Left hindlimb (tissue), 1 donor: ENCODE data around the gene MSI2.

Experiments used
- DNase-seq: peaks from one replicate; pipeline ENCODE4 v3.0.0-alpha.2; 2018

The MSI2 gene

GRCh38 chr17:57654040-57654775, 397.9 kb downstream of the MSI2 start:
- DNase-seq: no peak

DNA sequence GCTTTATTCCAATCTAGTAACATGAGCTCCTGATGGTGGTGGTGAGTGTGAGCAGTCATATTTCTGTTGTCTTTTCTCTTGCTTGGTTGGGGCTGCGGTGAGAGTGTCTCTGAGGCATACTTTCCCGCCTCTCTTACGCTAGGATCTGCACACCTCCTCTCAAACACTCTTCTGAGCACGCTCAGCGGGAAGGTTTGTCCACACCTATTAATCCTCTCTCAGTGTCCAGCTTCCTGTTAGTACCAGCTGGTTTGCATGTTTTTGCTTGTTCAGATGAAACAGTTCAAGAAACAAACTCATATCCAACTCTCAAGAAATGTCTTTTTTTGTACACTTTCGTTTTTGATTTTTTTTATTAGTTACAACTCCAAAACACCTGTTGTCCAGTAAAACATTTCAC, 399.2 kb downstream of the MSI2 start:
- DNase-seq: no peak

- no peak for DNase-seq
These were observed 400.9 kb downstream of the MSI2 start for GRCh38 chr17:57657211-57657610.

GRCh38 chr17:57662041-57662440, 405.7 kb downstream of the MSI2 start:
- DNase-seq: no peak

GRCh38 chr17:57662644-57663308, 406.5 kb downstream of the MSI2 start:
- DNase-seq: peak; percentile 97

GRCh38 chr17:57663326-57664070, 407.2 kb downstream of the MSI2 start:
- DNase-seq: no peak

- no peak for DNase-seq
These were observed 408.8 kb downstream of the MSI2 start for GRCh38 chr17:57665128-57665527.

- no peak for DNase-seq
These were observed 409.4 kb downstream of the MSI2 start for GRCh38 chr17:57665696-57666095.

DNA sequence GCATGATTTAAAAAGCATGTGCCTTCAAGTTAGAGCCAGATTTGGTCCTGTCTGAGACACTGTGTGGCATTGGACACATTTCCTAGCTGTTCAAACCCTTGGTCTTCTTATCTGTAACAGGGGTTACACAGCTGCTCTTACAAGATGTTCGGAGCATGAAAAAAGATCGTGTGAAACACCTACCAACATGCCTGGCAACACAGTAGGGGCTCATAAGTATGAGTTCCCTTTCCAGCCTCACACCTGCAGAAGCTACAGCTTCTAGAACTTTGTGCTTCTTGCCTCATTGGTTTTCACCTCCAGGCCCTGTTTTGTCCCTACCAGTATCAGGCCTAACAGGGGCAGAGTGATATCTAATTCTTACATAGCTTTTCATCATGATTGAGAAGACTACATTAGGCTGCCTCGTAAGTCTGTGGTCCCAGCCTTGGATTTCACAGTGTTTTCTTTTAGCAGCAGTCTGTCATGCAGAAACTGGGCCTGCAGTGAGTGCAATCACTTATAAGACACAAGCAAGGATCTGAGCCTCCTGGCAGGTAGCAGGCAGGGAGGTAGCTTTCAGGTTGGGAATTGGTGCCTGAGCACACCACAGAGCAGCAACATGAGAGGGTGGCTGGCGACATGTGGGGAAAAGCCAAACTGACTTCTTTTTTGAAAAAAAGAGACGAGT, 410.0 kb downstream of the MSI2 start:
- DNase-seq: no peak

- no peak for DNase-seq
These were observed 410.6 kb downstream of the MSI2 start for GRCh38 chr17:57666946-57667345.

DNA sequence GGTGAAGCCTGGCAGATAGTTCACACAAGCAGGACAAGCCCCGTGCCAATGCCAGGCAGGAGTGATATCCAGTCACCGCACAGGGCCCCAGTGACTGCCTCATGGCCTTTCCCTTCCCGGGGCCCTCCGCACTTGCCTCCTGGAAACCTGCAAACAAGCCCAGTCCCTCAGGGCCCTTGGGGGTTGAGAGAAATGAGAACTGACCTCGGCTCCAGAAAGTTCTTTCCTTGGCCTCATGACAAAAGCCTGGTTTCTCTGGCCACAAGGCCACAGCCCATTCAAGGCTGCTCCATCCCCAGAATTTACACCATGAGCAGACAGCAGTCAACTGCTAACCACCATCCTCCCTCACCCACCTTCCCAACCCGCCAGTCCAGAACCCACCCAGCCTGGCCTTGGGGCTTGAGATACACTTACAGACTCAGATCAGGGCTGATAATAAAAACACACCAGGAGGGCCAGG, 411.2 kb downstream of the MSI2 start:
- no peak for DNase-seq

- DNase-seq: no peak
These were observed 412.0 kb downstream of the MSI2 start for GRCh38 chr17:57668332-57668731.

DNA sequence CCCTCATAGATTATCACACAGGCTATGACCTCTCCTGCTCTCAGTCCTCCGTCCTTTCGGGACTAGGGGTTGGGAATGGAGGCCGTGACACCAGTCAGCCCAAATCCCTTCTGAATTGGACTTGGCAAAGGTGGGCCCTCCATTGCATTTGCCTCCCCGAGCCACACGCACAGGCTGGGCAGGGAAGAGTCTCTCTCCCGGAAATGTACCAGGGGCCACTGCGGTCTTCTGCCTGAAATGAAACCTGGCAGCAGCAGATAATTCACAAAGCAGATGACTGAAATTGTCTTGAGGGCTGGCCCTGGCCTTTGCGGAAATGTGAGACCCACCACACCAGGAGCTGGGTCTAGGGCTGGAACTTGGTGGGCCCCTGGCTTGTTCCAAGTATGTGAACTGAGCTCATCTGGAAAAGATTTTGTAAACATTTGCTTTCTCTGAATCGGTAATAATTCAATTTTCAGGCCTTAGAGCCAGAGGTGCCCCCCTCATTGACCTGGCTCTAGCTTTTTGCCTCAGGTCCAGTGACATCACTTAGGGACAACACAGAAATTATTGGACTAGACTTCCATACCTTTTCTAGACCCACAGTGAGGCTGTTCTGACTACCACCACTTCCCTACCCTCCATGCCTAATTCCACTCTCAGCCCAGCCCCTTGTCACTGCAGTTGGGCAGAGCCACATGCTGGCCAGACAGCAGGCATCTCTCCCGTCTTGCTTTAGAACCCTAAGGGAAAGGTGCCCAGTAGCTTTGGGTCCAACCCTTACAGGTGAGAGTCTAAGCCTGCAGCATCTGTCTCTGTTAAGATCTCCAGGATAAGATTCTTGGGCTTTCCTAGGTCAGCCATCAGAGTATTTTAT, 413.6 kb downstream of the MSI2 start:
- DNase-seq: no peak

DNA sequence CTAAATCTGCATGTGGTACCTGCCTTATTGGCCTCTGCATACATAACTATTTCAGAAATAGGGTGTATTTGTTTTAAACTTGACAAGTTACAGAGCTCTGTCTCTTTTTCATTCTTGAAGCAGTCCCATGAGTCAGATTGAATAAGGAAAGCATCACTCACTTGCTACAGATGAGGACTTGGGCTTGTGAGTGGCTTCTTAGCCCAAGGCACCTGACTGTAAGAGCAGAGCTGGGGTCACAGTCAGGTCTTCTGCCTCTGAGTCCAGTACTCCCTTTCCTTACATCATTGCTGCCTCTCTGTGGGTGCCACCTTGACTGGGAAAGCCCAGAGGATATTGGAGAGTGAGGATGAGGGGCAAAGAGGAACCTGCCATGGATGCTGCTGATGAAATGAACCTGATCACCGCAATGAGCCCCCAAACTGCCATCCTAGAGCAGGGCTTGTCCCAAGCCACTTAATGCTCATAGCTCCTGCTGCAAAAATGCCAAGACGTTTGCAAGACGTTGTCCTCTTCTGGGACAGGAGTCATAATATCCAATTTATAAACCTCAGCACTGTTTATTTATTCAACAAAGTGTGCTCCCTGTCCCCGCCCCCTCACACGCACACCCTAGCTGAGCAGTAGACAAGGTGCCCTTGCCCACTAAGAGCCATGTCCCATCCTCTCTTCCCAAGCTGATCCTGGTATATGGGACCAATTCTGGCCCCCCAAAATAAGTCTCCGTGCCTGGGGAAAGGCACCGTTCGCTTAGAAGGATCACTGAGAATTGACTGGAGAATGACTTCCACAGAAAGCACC, 414.6 kb downstream of the MSI2 start:
- no peak for DNase-seq

GRCh38 chr17:57671667-57672632, 415.6 kb downstream of the MSI2 start:
- peak; percentile 76 for DNase-seq

DNA sequence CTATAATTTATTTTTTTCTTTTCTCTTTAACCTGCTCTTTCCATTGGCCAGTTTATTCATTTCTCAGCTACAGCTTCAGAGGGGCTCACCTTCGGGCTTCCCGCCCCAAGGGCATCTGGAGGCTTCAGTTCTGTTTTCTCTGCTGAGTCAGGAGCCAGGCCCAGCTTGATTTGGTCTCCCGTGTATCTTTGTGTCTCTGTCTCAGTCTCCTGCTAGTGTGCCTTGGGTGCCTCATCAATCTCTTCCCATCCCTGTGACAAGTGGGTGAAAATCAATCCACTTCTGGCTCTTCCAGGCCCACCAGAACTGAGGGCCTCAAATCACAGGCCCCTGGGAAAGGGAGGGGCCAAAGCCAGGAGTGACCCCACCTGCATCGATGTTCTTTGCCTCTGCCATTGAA, 416.6 kb downstream of the MSI2 start:
- no peak for DNase-seq

GRCh38 chr17:57674894-57675293, 418.6 kb downstream of the MSI2 start:
- no peak for DNase-seq

DNA sequence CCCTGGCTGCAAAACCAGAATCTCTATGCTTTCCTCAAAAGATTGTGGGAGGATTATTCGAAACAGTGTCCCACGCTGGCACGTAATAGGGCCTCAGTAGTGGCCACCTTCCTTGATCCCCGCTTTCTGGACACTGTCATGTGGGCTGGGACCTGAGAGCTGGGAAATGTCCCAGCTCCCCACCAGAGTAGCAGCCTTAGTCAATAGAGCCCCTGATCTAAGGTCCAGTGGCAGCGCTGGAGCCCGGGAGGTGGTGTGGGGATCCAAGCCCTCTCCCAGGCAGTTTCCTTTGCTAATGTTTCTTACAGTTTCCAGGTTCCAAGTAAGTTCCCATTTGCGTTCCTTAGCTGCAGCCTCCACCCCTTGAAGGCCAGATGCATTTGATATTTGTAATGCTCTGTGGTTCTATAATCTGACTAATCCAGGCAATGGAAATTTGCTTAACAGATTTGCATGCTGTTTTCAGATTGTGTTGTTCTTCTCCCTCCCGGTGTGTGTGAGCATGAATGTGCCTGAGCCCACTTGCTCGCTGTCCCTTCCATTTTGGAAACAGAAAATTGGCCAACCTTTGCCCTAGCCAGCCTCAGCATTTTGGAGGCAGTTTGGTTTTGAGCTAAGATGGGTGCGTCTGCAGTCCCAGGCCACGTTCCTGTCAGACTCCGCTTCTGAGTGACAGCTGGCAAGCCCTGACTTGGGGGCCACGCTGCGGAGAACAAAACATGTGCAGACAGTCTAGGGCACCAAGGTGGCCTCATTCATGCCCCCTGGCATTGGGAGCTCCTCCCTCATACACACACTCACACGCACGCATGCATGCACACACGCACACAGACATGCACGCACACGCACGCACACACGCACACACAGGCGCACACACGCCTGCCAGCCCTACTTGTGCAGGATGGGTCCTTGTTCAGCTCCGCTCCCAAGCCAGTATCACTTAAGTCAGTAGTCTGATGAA, 419.4 kb downstream of the MSI2 start:
- no peak for DNase-seq

- no peak for DNase-seq
These were observed 420.2 kb downstream of the MSI2 start for GRCh38 chr17:57676543-57676942.
